GM18907 (cell line): ENCODE measurements around the gene BABAM2.

Experiments
- ATAC-seq: cut with Tn5 transposase; IDR thresholded peaks from one replicate; pipeline ENCODE4 v1.9.1; 2021; ENCODE audit warnings: mild to moderate bottlenecking, moderate library complexity; ENCODE audit not compliant: unreplicated experiment

The BABAM2 gene

GRCh38 chr2:28182348-28182747 lies 291.8 kb downstream of the BABAM2 start:
- ATAC-seq, result no peak

- no peak for ATAC-seq
These were observed 294.6 kb downstream of the BABAM2 start for GRCh38 chr2:28185153-28185552.

- no peak for ATAC-seq
These were observed 295.4 kb downstream of the BABAM2 start for GRCh38 chr2:28185891-28186290.

- ATAC-seq, result no peak
These were observed 296.7 kb downstream of the BABAM2 start for GRCh38 chr2:28187186-28187585.

GRCh38 chr2:28188436-28188835 lies 297.9 kb downstream of the BABAM2 start:
- no peak for ATAC-seq

GRCh38 chr2:28193630-28194403 lies 303.3 kb downstream of the BABAM2 start:
- ATAC-seq, result no peak

GRCh38 chr2:28199995-28200679 lies 309.6 kb downstream of the BABAM2 start:
- ATAC-seq, result no peak

- no peak for ATAC-seq
These were observed 311.2 kb downstream of the BABAM2 start for GRCh38 chr2:28201671-28202180.

GRCh38 chr2:28202719-28203118 lies 312.2 kb downstream of the BABAM2 start:
- ATAC-seq, result no peak

GRCh38 chr2:28206762-28207161 lies 316.2 kb downstream of the BABAM2 start:
- no peak for ATAC-seq

- no peak for ATAC-seq
These were observed 318.7 kb downstream of the BABAM2 start for GRCh38 chr2:28209261-28209691.

- no peak for ATAC-seq
These were observed 319.3 kb downstream of the BABAM2 start for GRCh38 chr2:28209864-28210263.

- ATAC-seq, result no peak
These were observed 320.0 kb downstream of the BABAM2 start for GRCh38 chr2:28210535-28210934.

GRCh38 chr2:28216331-28216730 lies 325.8 kb downstream of the BABAM2 start:
- no peak for ATAC-seq

GRCh38 chr2:28217042-28217740 lies 326.7 kb downstream of the BABAM2 start:
- no peak for ATAC-seq

GRCh38 chr2:28219138-28219537 lies 328.6 kb downstream of the BABAM2 start:
- no peak for ATAC-seq

- ATAC-seq, result no peak
These were observed 329.3 kb downstream of the BABAM2 start for GRCh38 chr2:28219758-28220368.

- no peak for ATAC-seq
These were observed 334.3 kb downstream of the BABAM2 start for GRCh38 chr2:28224648-28225472.

- no peak for ATAC-seq
These were observed 335.0 kb downstream of the BABAM2 start for GRCh38 chr2:28225473-28226080.

GRCh38 chr2:28226558-28226957 lies 336.0 kb downstream of the BABAM2 start:
- no peak for ATAC-seq
